Measurements from ENCODE around the gene LMTK2. TPM values are rescaled to one million over a fixed set of nuclear protein-coding genes. Genes with fewer than 3 reads are reported as not detected.

Gene LMTK2
- total RNA-seq, 1 donor from 2014 or later, result 40.4 TPM

GRCh38 chr7:98137134-98137825 lies 30.6 kb downstream of the LMTK2 start:
- DNase-seq, result no peak

GRCh38 chr7:98137826-98138151 lies 31.1 kb downstream of the LMTK2 start:
- no peak for DNase-seq

GRCh38 chr7:98138672-98139071 lies 32.0 kb downstream of the LMTK2 start:
- DNase-seq, result no peak

GRCh38 chr7:98142658-98143057 lies 36.0 kb downstream of the LMTK2 start:
- DNase-seq, result no peak

- DNase-seq, result no peak
Observed at GRCh38 chr7:98148607-98149006, 41.9 kb downstream of the LMTK2 start.

- DNase-seq, result no peak
Observed at GRCh38 chr7:98149116-98149692, 42.5 kb downstream of the LMTK2 start.

- no peak for DNase-seq
Observed at GRCh38 chr7:98151884-98152283, 45.2 kb downstream of the LMTK2 start.

GRCh38 chr7:98156700-98157099 lies 50.0 kb downstream of the LMTK2 start:
- DNase-seq, result no peak

GRCh38 chr7:98157761-98158160 lies 51.1 kb downstream of the LMTK2 start:
- DNase-seq, result no peak

GRCh38 chr7:98162758-98163157 lies 56.1 kb downstream of the LMTK2 start:
- no peak for DNase-seq

GRCh38 chr7:98163269-98163668 lies 56.6 kb downstream of the LMTK2 start:
- no peak for DNase-seq

GRCh38 chr7:98163704-98164494 lies 57.2 kb downstream of the LMTK2 start:
- no peak for DNase-seq

GRCh38 chr7:98165827-98166667 lies 59.4 kb downstream of the LMTK2 start:
- DNase-seq, result no peak

GRCh38 chr7:98166668-98166970 lies 60.0 kb downstream of the LMTK2 start:
- no peak for DNase-seq

- DNase-seq, result no peak
Observed at GRCh38 chr7:98167653-98168052, 61.0 kb downstream of the LMTK2 start.

GRCh38 chr7:98168181-98168903 lies 61.7 kb downstream of the LMTK2 start:
- peak; percentile 34 for DNase-seq

GRCh38 chr7:98168904-98169621 lies 62.4 kb downstream of the LMTK2 start:
- no peak for DNase-seq

- DNase-seq, result no peak
Observed at GRCh38 chr7:98170966-98171365, 64.3 kb downstream of the LMTK2 start.

- DNase-seq, result no peak
Observed at GRCh38 chr7:98171449-98171848, 64.8 kb downstream of the LMTK2 start.

- DNase-seq, result no peak
Observed at GRCh38 chr7:98174334-98175259, 67.9 kb downstream of the LMTK2 start.

All from occipital lobe (tissue), 2 donors.